Measurements from ENCODE around the gene AKR1C1. TPM values are rescaled to one million over a fixed set of nuclear protein-coding genes. Genes with fewer than 3 reads are reported as not detected.

AKR1C1 gene
- total RNA-seq, 1 experiment from 2014 or later: 0.31 TPM

GRCh38 chr10:4926400-4926799 lies 36.8 kb upstream of the AKR1C1 start:
- Histone ChIP-seq H3K27ac (ENCODE audit: low read length) (no peak overlapping the region), H3K4me1 (ENCODE audit: control insufficient read depth, insufficient read depth, low read length) (no peaks in the 10 kb centered on the region), H3K36me3 (ENCODE audit: control insufficient read depth, insufficient read depth, low read length) (no peaks in the 10 kb centered on the region), H3K9me3 (ENCODE audit: control insufficient read depth, insufficient read depth, low read depth, low read length) (no peaks in the 10 kb centered on the region), H3K27me3 (ENCODE audit: control insufficient read depth, insufficient read depth, low read length) (no peaks in the 10 kb centered on the region), H3K4me3 (ENCODE audit: low read depth in 2 of 2, low read length in 2 of 2) (no peak overlapping the region)
- no peak for TF ChIP-seq POLR2AphosphoS5 (IDR thresholded peaks at IDR 0.05; ENCODE audit: low read depth, low read length)
- TF ChIP-seq SIN3A (IDR thresholded peaks at IDR 0.05; ENCODE audit: borderline replicate concordance, insufficient read depth, low read depth, low read length): no peak
- TF ChIP-seq TCF7L2 (IDR thresholded peaks at IDR 0.05; ENCODE audit: low read depth, low read length): no peak
- TF ChIP-seq, protein P1, sequence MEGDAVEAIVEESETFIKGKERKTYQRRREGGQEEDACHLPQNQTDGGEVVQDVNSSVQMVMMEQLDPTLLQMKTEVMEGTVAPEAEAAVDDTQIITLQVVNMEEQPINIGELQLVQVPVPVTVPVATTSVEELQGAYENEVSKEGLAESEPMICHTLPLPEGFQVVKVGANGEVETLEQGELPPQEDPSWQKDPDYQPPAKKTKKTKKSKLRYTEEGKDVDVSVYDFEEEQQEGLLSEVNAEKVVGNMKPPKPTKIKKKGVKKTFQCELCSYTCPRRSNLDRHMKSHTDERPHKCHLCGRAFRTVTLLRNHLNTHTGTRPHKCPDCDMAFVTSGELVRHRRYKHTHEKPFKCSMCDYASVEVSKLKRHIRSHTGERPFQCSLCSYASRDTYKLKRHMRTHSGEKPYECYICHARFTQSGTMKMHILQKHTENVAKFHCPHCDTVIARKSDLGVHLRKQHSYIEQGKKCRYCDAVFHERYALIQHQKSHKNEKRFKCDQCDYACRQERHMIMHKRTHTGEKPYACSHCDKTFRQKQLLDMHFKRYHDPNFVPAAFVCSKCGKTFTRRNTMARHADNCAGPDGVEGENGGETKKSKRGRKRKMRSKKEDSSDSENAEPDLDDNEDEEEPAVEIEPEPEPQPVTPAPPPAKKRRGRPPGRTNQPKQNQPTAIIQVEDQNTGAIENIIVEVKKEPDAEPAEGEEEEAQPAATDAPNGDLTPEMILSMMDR (IDR thresholded peaks at IDR 0.05): no peak
- TF ChIP-seq REST (IDR thresholded peaks at IDR 0.05; ENCODE audit: insufficient read depth in 1 of 2, low read depth in 2 of 2, low read length in 1 of 2): no peak
- no peak for DNase-seq (ENCODE audit: low read depth, low spot score)
- intact Hi-C loops (cut with micrococcal nuclease; ENCODE audit: unreplicated experiment): no loop called here
- no peak for ATAC-seq
- in situ Hi-C loops (cut with HindIII; ENCODE audit: low pct_unique_long_range_greater_than_20kb, low sequenced_read_pairs): no loop called here
- ChIA-PET POLR2A (no interaction called here), CTCF (no interaction called here)
- no TSS peak for BruUV-seq (replicated peaks)

DNA sequence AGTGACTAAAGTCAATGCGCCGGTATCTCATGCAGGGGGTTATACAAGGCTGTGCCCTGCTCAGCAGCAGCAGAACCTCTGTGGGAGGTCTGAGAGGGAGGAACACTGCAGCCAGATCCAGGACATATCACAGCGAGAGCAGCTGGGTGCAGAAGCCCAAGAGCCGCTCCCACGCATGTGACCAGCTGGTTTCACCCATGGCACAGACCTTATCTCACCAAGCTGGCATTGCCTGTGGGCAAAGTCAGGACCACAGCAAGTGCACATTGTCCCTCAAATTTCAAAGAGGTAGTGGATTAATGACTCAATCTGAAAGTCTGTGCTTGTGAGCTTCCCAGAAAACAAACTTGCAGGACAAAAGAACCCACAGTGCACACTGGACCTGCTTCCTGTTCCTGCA lies 31.6 kb upstream of the AKR1C1 start:
- no peak overlapping the region for H3K4me3 ChIP-seq (ENCODE audit: low read depth in 2 of 2, low read length in 2 of 2)
- intact Hi-C loops (cut with micrococcal nuclease; ENCODE audit: unreplicated experiment) (no loop called here), in situ Hi-C loops (cut with HindIII; ENCODE audit: low pct_unique_long_range_greater_than_20kb, low sequenced_read_pairs) (no loop called here)
- H3K27me3 ChIP-seq (ENCODE audit: control insufficient read depth, insufficient read depth, low read length): no peaks in the 10 kb centered on the region
- no peak for DNase-seq (ENCODE audit: low read depth, low spot score)
- no TSS peak for BruUV-seq (replicated peaks)
- H3K36me3 ChIP-seq (ENCODE audit: control insufficient read depth, insufficient read depth, low read length): no peaks in the 10 kb centered on the region
- ATAC-seq: no peak
- H3K4me1 ChIP-seq (ENCODE audit: control insufficient read depth, insufficient read depth, low read length): no peaks in the 10 kb centered on the region
- no peak for TF ChIP-seq REST (IDR thresholded peaks at IDR 0.05; ENCODE audit: insufficient read depth in 1 of 2, low read depth in 2 of 2, low read length in 1 of 2)
- TF ChIP-seq TCF7L2 (IDR thresholded peaks at IDR 0.05; ENCODE audit: low read depth, low read length): no peak
- TF ChIP-seq, protein P1 (IDR thresholded peaks at IDR 0.05): no peak
- TF ChIP-seq SIN3A (IDR thresholded peaks at IDR 0.05; ENCODE audit: borderline replicate concordance, insufficient read depth, low read depth, low read length): no peak
- no peak for TF ChIP-seq POLR2AphosphoS5 (IDR thresholded peaks at IDR 0.05; ENCODE audit: low read depth, low read length)
- CTCF ChIA-PET: no interaction called here
- POLR2A ChIA-PET: no interaction called here
- H3K27ac ChIP-seq (ENCODE audit: low read length): no peak overlapping the region
- H3K9me3 ChIP-seq (ENCODE audit: control insufficient read depth, insufficient read depth, low read depth, low read length): no peaks in the 10 kb centered on the region

All from Panc1 (cell line).